CD4-positive, alpha-beta T cell (primary cell): Measurements from ENCODE around the gene PGBD5. TPM values are rescaled to one million over a fixed set of nuclear protein-coding genes. Genes with fewer than 3 reads are reported as not detected.

ENCODE experiments used
- ATAC-seq: fragments of 200-7000 bp; cut with Tn5 transposase; one replicate; pipeline ENCODE4 v1.10.0; 2022; ENCODE audit warnings: mild to moderate bottlenecking; ENCODE audit not compliant: poor library complexity
- CTCF ChIA-PET: fragments of 350-600 bp; sonication (Branson Sonifier 250); formaldehyde crosslinking; loops from one replicate; lab custom pipeline; 2021; ENCODE audit warnings: antibody characterized with exemption, inconsistent platforms; lab: Charles Lee
- POLR2A ChIA-PET: fragments of 350-600 bp; sonication (Branson Sonifier 250); formaldehyde crosslinking; loops from one replicate; lab custom pipeline; 2021; ENCODE audit warnings: antibody characterized with exemption, inconsistent platforms; lab: Charles Lee
- DNase-seq, 14 experiments: peaks; one replicate each; pipeline ENCODE4 v3.0.0-alpha.2; 2013 to 2020; ENCODE audit warnings: mixed read lengths in 2 of 14
- H3K27ac ChIP-seq, 2 donors: one replicate each; pipeline versions ENCODE4 v1.5.1 to v1.7.0; 2013; ENCODE audit warnings: low read length in 2 of 2, low read depth in 1 of 2, mild to moderate bottlenecking in 1 of 2
- H3K27me3 ChIP-seq, 2 experiments: 1 replicate in 1 of 2; 2 replicates in 1 of 2; pipeline versions ENCODE4 v1.6.1 to v1.7.0; 2013; ENCODE audit warnings: low read length in 2 of 2, control low read depth in 1 of 2, mild to moderate bottlenecking in 1 of 2, moderate library complexity in 1 of 2; ENCODE audit not compliant: insufficient read depth in 2 of 2, control insufficient read depth in 1 of 2
- H3K36me3 ChIP-seq: one replicate; pipeline ENCODE4 v1.6.1; 2013; ENCODE audit warnings: low read length, control low read depth; ENCODE audit not compliant: insufficient read depth
- H3K4me1 ChIP-seq: one replicate; pipeline ENCODE4 v1.6.1; 2013; ENCODE audit warnings: low read length, control low read depth; ENCODE audit not compliant: insufficient read depth
- H3K4me3 ChIP-seq: one replicate; pipeline ENCODE4 v1.5.1; 2013; ENCODE audit warnings: mild to moderate bottlenecking, low read length, moderate library complexity
- H3K9me3 ChIP-seq, 2 experiments: 1 replicate in 1 of 2; 2 replicates in 1 of 2; pipeline versions ENCODE4 v1.6.1 to v1.7.0; 2013; ENCODE audit warnings: low read length in 2 of 2, mild to moderate bottlenecking in 2 of 2, control low read depth in 1 of 2, moderate library complexity in 1 of 2; ENCODE audit not compliant: control insufficient read depth in 1 of 2, insufficient read depth in 1 of 2
- H3K27ac Mint-ChIP-seq: one replicate; pipeline ENCODE4 v1.8.0; 2020; ENCODE audit warnings: mixed read lengths
- H3K27me3 Mint-ChIP-seq: one replicate; pipeline ENCODE4 v1.8.0; 2021; ENCODE audit warnings: mixed read lengths
- H3K36me3 Mint-ChIP-seq: one replicate; pipeline ENCODE4 v1.8.0; 2021; ENCODE audit warnings: low read depth, mixed read lengths
- H3K4me1 Mint-ChIP-seq: one replicate; pipeline ENCODE4 v1.8.0; 2021; ENCODE audit warnings: low read depth, mixed read lengths
- H3K4me3 Mint-ChIP-seq: one replicate; pipeline ENCODE4 v1.8.0; 2020; ENCODE audit warnings: mild to moderate bottlenecking, mixed read lengths
- H3K9me3 Mint-ChIP-seq: one replicate; pipeline ENCODE4 v1.8.0; 2020; ENCODE audit warnings: mixed read lengths
- intact Hi-C, 2 experiments: fragments of 100-400 bp; cut with DNase I in 1 of 2; cut with micrococcal nuclease in 1 of 2; formaldehyde crosslinking; loops; one replicate each; pipeline versions ENCODE4 v1.15.1 to v1.9.0; 2023 to 2025; cut with DNase I, micrococcal nuclease
- total RNA-seq, 174 experiments: library from RNA in 2 of 174; stranded (reverse) in 2 of 174; gene quantifications; one replicate each; pipeline ENCODE4 v1.2.3 and lab custom pipeline; 2021 to 2026
- TF ChIP-seq, protein P1 (sequence below): fragments of 200-600 bp; IDR thresholded peaks from one replicate; pipeline ENCODE4 v1.8.0; 2022; ENCODE audit warnings: antibody characterized with exemption, mild to moderate bottlenecking

Gene PGBD5
- total RNA-seq, 2 experiments from 2014 or later = not detected

DNA sequence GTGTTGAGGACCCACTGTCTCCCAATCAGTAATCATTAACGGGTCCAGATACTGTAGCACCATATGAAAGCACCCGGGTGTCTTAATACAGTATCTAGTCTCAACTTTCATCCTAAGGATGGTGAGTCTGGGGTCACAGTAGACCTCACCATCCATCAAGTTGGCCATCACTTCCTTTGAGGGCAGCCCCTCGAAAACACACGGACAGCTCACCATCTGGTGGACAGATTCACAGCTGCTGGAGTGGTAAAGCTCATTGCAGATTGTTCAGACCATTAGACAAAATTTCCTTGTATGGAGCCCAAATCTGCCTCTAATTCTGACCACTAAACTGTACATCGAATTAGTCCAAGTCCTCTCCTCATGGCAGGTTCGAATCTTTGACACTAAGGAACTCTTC, 123.1 kb downstream of the PGBD5 start:
- H3K27ac ChIP-seq = no peak overlapping the region
- Mint-ChIP-seq H3K27ac (no peak overlapping the region), H3K4me3 (no peak overlapping the region), H3K36me3 (no peaks in the 10 kb centered on the region), H3K27me3 (no peaks in the 10 kb centered on the region), H3K4me1 (no peaks in the 10 kb centered on the region), H3K9me3 (no peaks in the 10 kb centered on the region)
- POLR2A ChIA-PET = no interaction called here
- TF ChIP-seq, protein P1, sequence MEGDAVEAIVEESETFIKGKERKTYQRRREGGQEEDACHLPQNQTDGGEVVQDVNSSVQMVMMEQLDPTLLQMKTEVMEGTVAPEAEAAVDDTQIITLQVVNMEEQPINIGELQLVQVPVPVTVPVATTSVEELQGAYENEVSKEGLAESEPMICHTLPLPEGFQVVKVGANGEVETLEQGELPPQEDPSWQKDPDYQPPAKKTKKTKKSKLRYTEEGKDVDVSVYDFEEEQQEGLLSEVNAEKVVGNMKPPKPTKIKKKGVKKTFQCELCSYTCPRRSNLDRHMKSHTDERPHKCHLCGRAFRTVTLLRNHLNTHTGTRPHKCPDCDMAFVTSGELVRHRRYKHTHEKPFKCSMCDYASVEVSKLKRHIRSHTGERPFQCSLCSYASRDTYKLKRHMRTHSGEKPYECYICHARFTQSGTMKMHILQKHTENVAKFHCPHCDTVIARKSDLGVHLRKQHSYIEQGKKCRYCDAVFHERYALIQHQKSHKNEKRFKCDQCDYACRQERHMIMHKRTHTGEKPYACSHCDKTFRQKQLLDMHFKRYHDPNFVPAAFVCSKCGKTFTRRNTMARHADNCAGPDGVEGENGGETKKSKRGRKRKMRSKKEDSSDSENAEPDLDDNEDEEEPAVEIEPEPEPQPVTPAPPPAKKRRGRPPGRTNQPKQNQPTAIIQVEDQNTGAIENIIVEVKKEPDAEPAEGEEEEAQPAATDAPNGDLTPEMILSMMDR = no peak
- no peak overlapping the region for H3K4me3 ChIP-seq
- no peaks in the 10 kb centered on the region for H3K9me3 ChIP-seq
- DNase-seq (no peak), ATAC-seq (no peak)
- intact Hi-C loops = loop anchor here in 1 of 2 experiments (10.0 kb wide), 1 partner anchor 1638 kb away; no protein-coding TSS in a partner anchor
- CTCF ChIA-PET = no interaction called here
- no peaks in the 10 kb centered on the region for H3K4me1 ChIP-seq
- H3K36me3 ChIP-seq = no peaks in the 10 kb centered on the region
- H3K27me3 ChIP-seq = no peaks in the 10 kb centered on the region

DNA sequence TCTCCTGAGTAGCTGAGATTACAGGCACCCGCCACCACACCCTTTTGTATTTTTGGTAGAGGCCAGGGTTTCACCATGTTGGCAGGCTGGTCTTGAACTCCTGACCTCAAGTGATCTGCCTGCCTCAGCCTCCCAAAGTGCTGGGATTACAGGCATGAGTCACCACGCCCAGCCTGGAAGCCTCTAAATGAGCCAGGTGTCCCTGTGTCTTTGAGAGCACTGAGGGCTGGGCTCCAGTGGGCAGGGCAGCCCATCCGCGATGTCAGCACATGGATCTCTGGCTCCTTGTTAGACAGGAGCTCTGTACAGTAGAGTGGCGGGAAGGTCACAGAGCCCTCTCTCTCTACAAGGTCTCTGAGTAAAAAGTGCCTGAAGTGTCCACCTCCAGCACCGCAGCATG, 124.3 kb downstream of the PGBD5 start:
- Mint-ChIP-seq H3K27me3 (no peaks in the 10 kb centered on the region), H3K4me3 (no peak overlapping the region), H3K27ac (no peak overlapping the region), H3K9me3 (no peaks in the 10 kb centered on the region), H3K4me1 (no peaks in the 10 kb centered on the region), H3K36me3 (no peaks in the 10 kb centered on the region)
- ChIA-PET CTCF (no interaction called here), POLR2A (no interaction called here)
- no peaks in the 10 kb centered on the region for H3K27me3 ChIP-seq
- H3K27ac ChIP-seq = no peak overlapping the region
- H3K36me3 ChIP-seq = no peaks in the 10 kb centered on the region
- intact Hi-C loops = loop anchor here in 1 of 2 experiments (10.0 kb wide), 1 partner anchor 1637 kb away; no protein-coding TSS in a partner anchor
- H3K9me3 ChIP-seq = no peaks in the 10 kb centered on the region
- DNase-seq (no peak), ATAC-seq (no peak)
- no peak overlapping the region for H3K4me3 ChIP-seq
- TF ChIP-seq, protein P1 = no peak
- no peaks in the 10 kb centered on the region for H3K4me1 ChIP-seq

DNA sequence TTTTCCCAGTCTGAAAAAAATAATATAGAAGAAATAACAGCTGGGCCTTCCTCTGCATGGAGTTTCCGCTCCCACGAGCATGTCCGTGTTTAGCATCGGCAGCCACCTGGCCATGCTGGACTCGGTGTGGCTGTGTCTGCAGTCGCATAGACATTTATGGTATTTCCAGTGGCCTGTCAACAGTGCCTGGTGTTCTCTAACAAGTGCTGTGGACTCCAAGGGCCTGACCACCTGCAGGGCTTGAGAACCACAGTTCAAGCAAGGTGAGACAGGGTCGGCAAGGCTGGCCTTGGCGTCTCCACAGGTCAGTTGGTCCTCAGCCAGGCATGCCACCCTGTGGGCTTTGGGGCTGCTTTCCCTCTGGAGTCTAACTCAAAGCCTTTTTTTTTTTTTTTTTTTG, 124.8 kb downstream of the PGBD5 start:
- H3K27me3 Mint-ChIP-seq = no peaks in the 10 kb centered on the region
- no peak overlapping the region for H3K27ac Mint-ChIP-seq
- H3K36me3 Mint-ChIP-seq = no peaks in the 10 kb centered on the region
- no peaks in the 10 kb centered on the region for H3K4me1 Mint-ChIP-seq
- H3K4me1 ChIP-seq = no peaks in the 10 kb centered on the region
- no peaks in the 10 kb centered on the region for H3K9me3 Mint-ChIP-seq
- H3K27ac ChIP-seq = no peak overlapping the region
- POLR2A ChIA-PET = no interaction called here
- H3K4me3 Mint-ChIP-seq = no peak overlapping the region
- intact Hi-C loops = loop anchor here in 1 of 2 experiments (10.0 kb wide), 1 partner anchor 1637 kb away; no protein-coding TSS in a partner anchor
- CTCF ChIA-PET = no interaction called here
- TF ChIP-seq, protein P1 = no peak
- H3K36me3 ChIP-seq = no peaks in the 10 kb centered on the region
- ATAC-seq (no peak), DNase-seq (no peak)
- no peak overlapping the region for H3K4me3 ChIP-seq
- H3K9me3 ChIP-seq = no peaks in the 10 kb centered on the region
- H3K27me3 ChIP-seq = no peaks in the 10 kb centered on the region
